Liver (tissue), 3 donors: ENCODE measurements around the gene PREX1.

ENCODE experiments used
- TAF1 ChIP-seq: conservative IDR thresholded peaks from 2 replicates; pipeline ENCODE4 v1.6.1; 2016; ENCODE audit warnings: antibody characterized with exemption, mild to moderate bottlenecking
- YY1 ChIP-seq: IDR thresholded peaks from 2 replicates; pipeline ENCODE4 v1.6.1; 2016; ENCODE audit warnings: antibody characterized with exemption, mild to moderate bottlenecking
- TF ChIP-seq, protein P1 (sequence below): fragments of 150-350 bp; IDR thresholded peaks from 2 replicates; pipeline ENCODE4 v1.5.1; 2017; ENCODE audit warnings: improper control_type of control experiment, low read depth, low read length; ENCODE audit not compliant: missing input control
- donor health status: healthy.
- donor health status: healthy.

DNA sequence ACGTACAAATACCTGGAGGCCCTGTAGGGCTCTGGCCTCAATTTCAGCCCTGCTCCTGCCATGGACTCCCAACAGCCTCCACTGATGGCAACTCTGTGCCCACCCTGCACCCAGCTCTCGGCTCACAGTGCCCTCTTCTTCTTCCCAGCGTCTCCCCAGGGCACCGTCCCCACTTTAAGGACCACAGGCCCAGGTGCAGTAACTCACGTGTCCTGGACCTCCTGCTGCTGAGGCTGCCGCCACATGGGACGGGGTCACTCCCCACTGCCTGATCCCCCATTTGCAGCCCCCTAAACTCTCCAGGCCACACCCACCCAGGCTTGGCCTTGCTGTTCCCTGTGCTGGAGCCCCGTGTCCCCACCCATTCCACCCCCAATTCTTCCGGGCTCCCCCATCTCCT is 223.4 kb downstream of the PREX1 start:
- TF ChIP-seq, protein P1, sequence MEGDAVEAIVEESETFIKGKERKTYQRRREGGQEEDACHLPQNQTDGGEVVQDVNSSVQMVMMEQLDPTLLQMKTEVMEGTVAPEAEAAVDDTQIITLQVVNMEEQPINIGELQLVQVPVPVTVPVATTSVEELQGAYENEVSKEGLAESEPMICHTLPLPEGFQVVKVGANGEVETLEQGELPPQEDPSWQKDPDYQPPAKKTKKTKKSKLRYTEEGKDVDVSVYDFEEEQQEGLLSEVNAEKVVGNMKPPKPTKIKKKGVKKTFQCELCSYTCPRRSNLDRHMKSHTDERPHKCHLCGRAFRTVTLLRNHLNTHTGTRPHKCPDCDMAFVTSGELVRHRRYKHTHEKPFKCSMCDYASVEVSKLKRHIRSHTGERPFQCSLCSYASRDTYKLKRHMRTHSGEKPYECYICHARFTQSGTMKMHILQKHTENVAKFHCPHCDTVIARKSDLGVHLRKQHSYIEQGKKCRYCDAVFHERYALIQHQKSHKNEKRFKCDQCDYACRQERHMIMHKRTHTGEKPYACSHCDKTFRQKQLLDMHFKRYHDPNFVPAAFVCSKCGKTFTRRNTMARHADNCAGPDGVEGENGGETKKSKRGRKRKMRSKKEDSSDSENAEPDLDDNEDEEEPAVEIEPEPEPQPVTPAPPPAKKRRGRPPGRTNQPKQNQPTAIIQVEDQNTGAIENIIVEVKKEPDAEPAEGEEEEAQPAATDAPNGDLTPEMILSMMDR = no peak
- TF ChIP-seq TAF1 (no peak), YY1 (no peak)
